Right renal pelvis (tissue), 4 donors: Measurements from ENCODE around the gene MICOS13. TPM values are rescaled to one million over a fixed set of nuclear protein-coding genes. Genes with fewer than 3 reads are reported as not detected.
A peak's percentile ranks its signal among the peaks of the same experiment; 100 is the strongest.

Source experiments
- DNase-seq, 4 donors: peaks; one replicate each; pipeline ENCODE4 v3.0.0-alpha.2; 2013; ENCODE audit warnings: low read depth in 4 of 4, low spot score in 3 of 4, missing footprints in 1 of 4
- polyA plus RNA-seq, 4 donors: library from polyadenylated mRNA; unstranded; fragments of 120-200 nt; gene quantifications; one replicate each; pipeline ENCODE4 v1.2.1, GENCODE V29; 2013; ENCODE audit not compliant: insufficient read length in 4 of 4

MICOS13 gene
- 10 to 100 TPM; 34.0 to 57.9 (median 38.4) TPM for polyA plus RNA-seq

- peak; percentile 97 to 99 (median 97) for DNase-seq
These were observed at the start of gene MICOS13, which contains the start of gene HSD11B1L for GRCh38 chr19:5680437-5681368. Gene MICOS13, minus strand, starts transcription at chr19:5680516. Its CDS starts 30 bp downstream, at chr19:5680486. Gene HSD11B1L, plus strand, starts transcription at chr19:5681027. Its CDS starts 3,806 bp downstream, at chr19:5684833.

GRCh38 chr19:5727453-5728050 lies 47.2 kb upstream of the MICOS13 start:
- no peak for DNase-seq

GRCh38 chr19:5719961-5720790 lies 39.9 kb upstream of the MICOS13 start, which contains the start of the genes CATSPERD and LONP1:
Gene CATSPERD, plus strand, starts transcription at chr19:5720637. Its CDS starts 101 bp downstream, at chr19:5720738.
Gene LONP1, minus strand, starts transcription at chr19:5720146. Its CDS starts 14 bp downstream, at chr19:5720132.
- DNase-seq, result peak; percentile 98 to 100 (median 98)

- DNase-seq, result no peak
These were observed 39.1 kb upstream of the MICOS13 start for GRCh38 chr19:5719274-5719960.

GRCh38 chr19:5718579-5719273 lies 38.4 kb upstream of the MICOS13 start:
- no peak for DNase-seq

GRCh38 chr19:5718037-5718578 lies 37.8 kb upstream of the MICOS13 start:
- DNase-seq, result no peak

- no peak for DNase-seq
These were observed 37.1 kb upstream of the MICOS13 start for GRCh38 chr19:5717215-5717935.

- no peak for DNase-seq
These were observed 34.5 kb upstream of the MICOS13 start for GRCh38 chr19:5714816-5715215.

- no peak for DNase-seq
These were observed 32.9 kb upstream of the MICOS13 start for GRCh38 chr19:5713228-5713627.

GRCh38 chr19:5711713-5712161 lies 31.4 kb upstream of the MICOS13 start:
- no peak for DNase-seq

- DNase-seq, result no peak
These were observed 30.7 kb upstream of the MICOS13 start for GRCh38 chr19:5711025-5711424.

- DNase-seq, result no peak
These were observed 27.6 kb upstream of the MICOS13 start for GRCh38 chr19:5707576-5708575.

- no peak for DNase-seq
These were observed 26.7 kb upstream of the MICOS13 start for GRCh38 chr19:5706876-5707573.

GRCh38 chr19:5705552-5705951 lies 25.2 kb upstream of the MICOS13 start:
- no peak for DNase-seq

- no peak for DNase-seq
These were observed 23.8 kb upstream of the MICOS13 start for GRCh38 chr19:5703819-5704818.
